ENCODE measurements around the gene SPRR1B.
"Not testable (repeated sequence)": the region's sequence is repeated elsewhere in the genome, so short reads cannot be mapped to it uniquely, and the experiment has no call there.

Gene SPRR1B

GRCh38 chr1:153040950-153041631 lies 10.1 kb downstream of the SPRR1B start, which contains the start of gene SPRR2D:
Gene SPRR2D, minus strand, starts transcription at chr1:153041120. Its CDS starts 774 bp downstream, at chr1:153040346.
- no peak for DNase-seq (ENCODE audit: low spot score)

DNA sequence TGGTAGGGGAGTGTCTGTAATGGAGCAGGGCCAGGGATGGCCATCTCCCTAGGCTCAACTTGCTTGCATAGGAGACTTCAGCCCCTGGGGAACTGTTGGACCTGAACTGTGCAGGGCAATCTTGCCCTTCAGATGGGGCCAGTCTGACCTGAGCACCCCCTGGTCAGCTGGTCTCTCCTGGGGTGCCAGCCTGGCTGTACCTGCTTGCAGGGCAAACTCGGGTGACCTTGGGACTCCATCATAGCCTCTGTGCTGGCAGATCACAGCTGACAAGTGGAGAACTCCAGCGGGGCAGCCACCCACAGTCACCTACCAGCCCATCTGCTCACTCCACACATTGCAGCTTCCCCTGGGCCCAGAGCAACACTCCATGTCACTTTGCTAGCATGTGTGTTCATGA lies 18.2 kb downstream of the SPRR1B start:
- no peak for DNase-seq (ENCODE audit: low spot score)

- DNase-seq (ENCODE audit: low spot score) = not testable (repeated sequence)
These were observed 25.1 kb downstream of the SPRR1B start for GRCh38 chr1:153056111-153056510.

DNA sequence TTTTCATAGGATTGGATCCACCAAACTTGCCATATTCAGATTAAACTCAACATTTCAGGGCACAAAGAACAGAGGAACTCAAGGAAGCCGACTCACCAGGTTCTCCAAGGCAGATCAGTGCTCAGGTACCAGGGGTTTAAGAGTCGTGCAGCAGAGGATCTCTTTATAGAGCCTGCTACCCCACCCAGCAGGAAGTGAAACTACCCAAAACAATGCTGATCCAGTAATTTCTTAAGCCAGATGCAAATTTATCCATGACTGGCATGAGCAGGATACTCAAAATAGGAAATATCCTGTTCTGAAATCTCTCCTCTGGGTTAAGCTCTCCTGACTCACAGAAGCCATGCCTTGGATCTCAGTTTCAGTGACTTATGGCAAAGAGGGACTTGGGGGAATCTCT lies 26.4 kb downstream of the SPRR1B start, which contains the start of gene SPRR2A:
TSS of gene SPRR2A (minus strand) at position 138 of the 400 bp plus-strand sequence. CDS start 777 bp downstream, outside the sequence.
- DNase-seq (ENCODE audit: low spot score) = no peak

DNA sequence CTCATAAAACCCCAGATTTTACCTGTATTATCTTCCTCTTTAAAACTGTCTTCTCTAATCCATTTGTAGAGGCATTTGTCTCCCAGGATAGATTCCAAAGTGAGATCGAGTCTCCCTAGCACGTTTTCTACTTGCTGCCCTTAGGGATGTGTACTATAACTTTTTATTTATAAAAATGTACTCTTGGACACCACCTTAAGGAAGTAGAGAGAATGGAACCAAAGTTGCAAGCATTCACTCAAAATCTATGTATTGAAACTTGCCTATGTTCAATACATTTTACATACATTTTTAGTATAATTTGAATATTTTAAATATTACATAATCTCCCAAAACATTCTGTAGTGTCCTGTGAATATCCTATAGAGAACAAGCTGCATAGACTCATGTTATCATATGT lies 27.2 kb downstream of the SPRR1B start:
- DNase-seq (ENCODE audit: low spot score) = no peak

- DNase-seq (ENCODE audit: low spot score) = no peak
These were observed 28.1 kb downstream of the SPRR1B start for GRCh38 chr1:153058826-153059784.

DNA sequence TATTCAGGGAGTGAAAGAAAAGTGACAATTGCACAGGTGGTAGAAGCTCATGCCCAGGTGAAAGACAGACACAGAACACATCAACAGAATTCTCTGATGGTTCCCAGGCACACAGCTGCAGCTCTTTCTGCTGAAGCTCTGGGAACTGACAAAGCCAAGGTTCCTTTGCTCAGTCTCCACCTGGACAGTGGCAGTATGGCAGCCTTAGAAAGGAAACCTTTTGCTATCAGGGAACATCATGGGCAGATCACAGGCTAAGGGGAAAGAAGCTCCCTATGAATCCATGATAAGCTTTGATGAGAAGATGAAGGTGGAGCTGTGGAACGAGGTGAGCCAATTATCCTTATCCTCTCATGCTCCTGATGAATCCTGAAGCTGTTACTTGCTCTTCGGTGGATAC lies 39.2 kb downstream of the SPRR1B start:
- no peak for DNase-seq (ENCODE audit: low spot score)

GRCh38 chr1:153071511-153071910 lies 40.5 kb downstream of the SPRR1B start, which contains the start of gene SPRR2B:
Gene SPRR2B, minus strand, starts transcription at chr1:153071611. Its CDS starts 772 bp downstream, at chr1:153070839.
- DNase-seq (ENCODE audit: low spot score) = no peak

- DNase-seq (ENCODE audit: low spot score) = no peak
These were observed 42.1 kb downstream of the SPRR1B start for GRCh38 chr1:153072806-153073726.

GRCh38 chr1:153081736-153082135 lies 50.7 kb downstream of the SPRR1B start:
- DNase-seq (ENCODE audit: low spot score) = no peak
